Measurements from ENCODE around the gene ARMC2. TPM values are rescaled to one million over a fixed set of nuclear protein-coding genes. Genes with fewer than 3 reads are reported as not detected.

ARMC2 gene
- total RNA-seq, 2 experiments from 2014 or later, result 2.6 to 8.4 TPM

GRCh38 chr6:108832738-108833137 is 15.5 kb upstream of the ARMC2 start:
- H4K20me1 ChIP-seq (ENCODE audit: insufficient read depth, low read length), result no peaks in the 10 kb centered on the region
- H3K9me3 ChIP-seq (ENCODE audit: low read length), result no peaks in the 10 kb centered on the region
- peaks cover 13% of the 10 kb centered on the region for H3K4me1 ChIP-seq (ENCODE audit: insufficient read depth, low read length, poor library complexity, severe bottlenecking)
- no peak overlapping the region for H3K4me3 ChIP-seq (ENCODE audit: low read depth, low read length, poor library complexity, severe bottlenecking)
- no peaks in the 10 kb centered on the region for H3K36me3 ChIP-seq (ENCODE audit: insufficient read depth, low read length)
- intact Hi-C loops (cut with micrococcal nuclease; ENCODE audit: unreplicated experiment), result loop anchor here (10.0 kb wide), 1 partner anchor 372 kb away; no protein-coding TSS in a partner anchor
- CTCF ChIA-PET (ENCODE audit: unreplicated experiment), result no interaction called here
- no peak overlapping the region for H3K27ac ChIP-seq (ENCODE audit: low read depth, low read length, poor library complexity, severe bottlenecking)
- H3K9me2 ChIP-seq (ENCODE audit: insufficient read depth, low read length), result no peaks in the 10 kb centered on the region
- no peak overlapping the region for H2AFZ ChIP-seq (ENCODE audit: low read length)
- no peak for DNase-seq (ENCODE audit: low spot score)
- POLR2A ChIA-PET, result interaction anchor here (0.6 to 0.7 kb wide), 3 partner anchors 15 to 525 kb away, joined by 3 to 7 read pairs (median 3); partner anchors contain the start of gene ARMC2
- no peak overlapping the region for H3K4me2 ChIP-seq (ENCODE audit: low read length)
- TF ChIP-seq CTCF (conservative IDR thresholded peaks at IDR 0.05; ENCODE audit: low read length) (no peak), EZH2phosphoT487 (IDR thresholded peaks at IDR 0.05; ENCODE audit: borderline replicate concordance, low read depth, low read length) (no peak)
- no peaks in the 10 kb centered on the region for H3K79me2 ChIP-seq (ENCODE audit: insufficient read depth, low read depth, low read length)
- BruUV-seq (replicated peaks), result no TSS peak

- DNase-seq (ENCODE audit: low spot score), result peak; percentile 81
- Histone ChIP-seq H2AFZ (ENCODE audit: low read length) (no peak overlapping the region), H3K4me2 (ENCODE audit: low read length) (no peak overlapping the region), H4K20me1 (ENCODE audit: insufficient read depth, low read length) (no peaks in the 10 kb centered on the region), H3K79me2 (ENCODE audit: insufficient read depth, low read depth, low read length) (no peaks in the 10 kb centered on the region), H3K9me3 (ENCODE audit: low read length) (no peaks in the 10 kb centered on the region), H3K9me2 (ENCODE audit: insufficient read depth, low read length) (no peaks in the 10 kb centered on the region), H3K4me3 (ENCODE audit: low read depth, low read length, poor library complexity, severe bottlenecking) (no peak overlapping the region), H3K36me3 (ENCODE audit: insufficient read depth, low read length) (no peaks in the 10 kb centered on the region), H3K27ac (ENCODE audit: low read depth, low read length, poor library complexity, severe bottlenecking) (no peak overlapping the region), H3K4me1 (ENCODE audit: insufficient read depth, low read length, poor library complexity, severe bottlenecking) (peaks cover 17% of the 10 kb centered on the region)
- CTCF ChIA-PET (ENCODE audit: unreplicated experiment), result interaction anchor here (0.6 kb wide), 1 partner anchor 117 kb away, joined by 3 read pairs; no protein-coding TSS in a partner anchor
- BruUV-seq (replicated peaks), result no TSS peak
- TF ChIP-seq CTCF (conservative IDR thresholded peaks at IDR 0.05; ENCODE audit: low read length), result peak; percentile 93
- TF ChIP-seq EZH2phosphoT487 (IDR thresholded peaks at IDR 0.05; ENCODE audit: borderline replicate concordance, low read depth, low read length), result no peak
- intact Hi-C loops (cut with micrococcal nuclease; ENCODE audit: unreplicated experiment), result loop anchor here (1.0 to 10.0 kb wide), 5 partner anchors 53 to 369 kb away; partner anchors contain the start of gene FOXO3
- POLR2A ChIA-PET, result interaction anchor here (0.6 to 1.3 kb wide), 3 partner anchors 13 to 1112 kb away, joined by 3 read pairs; partner anchors contain the start of gene ARMC2
These were observed 12.9 kb upstream of the ARMC2 start for GRCh38 chr6:108835218-108835850.

- H3K79me2 ChIP-seq (ENCODE audit: insufficient read depth, low read depth, low read length), result no peaks in the 10 kb centered on the region
- ChIA-PET POLR2A (interaction anchor here (0.7 to 1.3 kb wide), 5 partner anchors 12 to 537 kb away, joined by 3 to 8 read pairs (median 6); partner anchors contain the start of gene ARMC2), CTCF (ENCODE audit: unreplicated experiment) (interaction anchor here (0.6 kb wide), 1 partner anchor 118 kb away, joined by 3 read pairs; no protein-coding TSS in a partner anchor)
- no peaks in the 10 kb centered on the region for H4K20me1 ChIP-seq (ENCODE audit: insufficient read depth, low read length)
- DNase-seq (ENCODE audit: low spot score), result no peak
- H3K4me2 ChIP-seq (ENCODE audit: low read length), result no peak overlapping the region
- no peaks in the 10 kb centered on the region for H3K9me2 ChIP-seq (ENCODE audit: insufficient read depth, low read length)
- H3K4me1 ChIP-seq (ENCODE audit: insufficient read depth, low read length, poor library complexity, severe bottlenecking), result peaks cover 17% of the 10 kb centered on the region
- no TSS peak for BruUV-seq (replicated peaks)
- no peaks in the 10 kb centered on the region for H3K36me3 ChIP-seq (ENCODE audit: insufficient read depth, low read length)
- TF ChIP-seq EZH2phosphoT487 (IDR thresholded peaks at IDR 0.05; ENCODE audit: borderline replicate concordance, low read depth, low read length), result no peak
- TF ChIP-seq CTCF (conservative IDR thresholded peaks at IDR 0.05; ENCODE audit: low read length), result no peak
- H3K4me3 ChIP-seq (ENCODE audit: low read depth, low read length, poor library complexity, severe bottlenecking), result no peak overlapping the region
- H2AFZ ChIP-seq (ENCODE audit: low read length), result no peak overlapping the region
- no peak overlapping the region for H3K27ac ChIP-seq (ENCODE audit: low read depth, low read length, poor library complexity, severe bottlenecking)
- H3K9me3 ChIP-seq (ENCODE audit: low read length), result no peaks in the 10 kb centered on the region
- intact Hi-C loops (cut with micrococcal nuclease; ENCODE audit: unreplicated experiment), result loop anchor here (2.0 to 10.0 kb wide), 2 partner anchors 57 to 369 kb away; no protein-coding TSS in a partner anchor
These were observed 12.2 kb upstream of the ARMC2 start for GRCh38 chr6:108836061-108836460.

Data from OCI-LY7 (cell line).